Choroid plexus epithelial cell (primary cell): ENCODE measurements around the gene BRD2.
A peak's percentile ranks its signal among the peaks of the same experiment; 100 is the strongest.

Experiments used
- DNase-seq: peaks from one replicate; pipeline ENCODE4 v3.0.0-alpha.2; 2010; ENCODE audit warnings: low read depth
- H3K4me3 ChIP-seq: 2 replicates; pipeline ENCODE4 v1.5.1; 2011; ENCODE audit warnings: low read depth, mild to moderate bottlenecking, control low read depth, low read length, moderate library complexity
- TF ChIP-seq, protein P1 (sequence below): conservative IDR thresholded peaks from 2 replicates; pipeline ENCODE4 v1.5.1; 2011; ENCODE audit warnings: low read depth, mild to moderate bottlenecking, control low read depth, inconsistent platforms, low read length, moderate library complexity

BRD2 gene

DNA sequence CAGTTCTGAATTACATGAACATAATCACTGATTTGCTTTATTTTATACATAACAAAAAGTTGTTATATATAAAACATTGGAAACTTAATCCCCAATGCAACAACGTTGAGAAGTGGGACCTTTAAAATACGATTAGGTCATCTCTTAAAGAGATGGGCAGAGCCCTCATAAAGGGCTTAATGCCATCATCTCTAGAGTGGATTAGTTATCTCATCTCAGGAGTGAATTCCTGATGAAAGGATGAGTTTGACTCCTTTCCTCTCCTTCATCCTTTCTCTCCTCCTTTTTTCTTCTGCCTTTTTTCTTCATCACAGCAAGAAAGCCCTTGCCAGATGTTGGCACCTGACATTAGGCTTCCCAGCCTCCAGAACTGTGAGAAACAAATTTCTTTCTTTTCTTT is 27.1 kb downstream of the BRD2 start:
- DNase-seq: no peak
- no peak overlapping the region for H3K4me3 ChIP-seq
- TF ChIP-seq, protein P1, sequence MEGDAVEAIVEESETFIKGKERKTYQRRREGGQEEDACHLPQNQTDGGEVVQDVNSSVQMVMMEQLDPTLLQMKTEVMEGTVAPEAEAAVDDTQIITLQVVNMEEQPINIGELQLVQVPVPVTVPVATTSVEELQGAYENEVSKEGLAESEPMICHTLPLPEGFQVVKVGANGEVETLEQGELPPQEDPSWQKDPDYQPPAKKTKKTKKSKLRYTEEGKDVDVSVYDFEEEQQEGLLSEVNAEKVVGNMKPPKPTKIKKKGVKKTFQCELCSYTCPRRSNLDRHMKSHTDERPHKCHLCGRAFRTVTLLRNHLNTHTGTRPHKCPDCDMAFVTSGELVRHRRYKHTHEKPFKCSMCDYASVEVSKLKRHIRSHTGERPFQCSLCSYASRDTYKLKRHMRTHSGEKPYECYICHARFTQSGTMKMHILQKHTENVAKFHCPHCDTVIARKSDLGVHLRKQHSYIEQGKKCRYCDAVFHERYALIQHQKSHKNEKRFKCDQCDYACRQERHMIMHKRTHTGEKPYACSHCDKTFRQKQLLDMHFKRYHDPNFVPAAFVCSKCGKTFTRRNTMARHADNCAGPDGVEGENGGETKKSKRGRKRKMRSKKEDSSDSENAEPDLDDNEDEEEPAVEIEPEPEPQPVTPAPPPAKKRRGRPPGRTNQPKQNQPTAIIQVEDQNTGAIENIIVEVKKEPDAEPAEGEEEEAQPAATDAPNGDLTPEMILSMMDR: no peak

DNA sequence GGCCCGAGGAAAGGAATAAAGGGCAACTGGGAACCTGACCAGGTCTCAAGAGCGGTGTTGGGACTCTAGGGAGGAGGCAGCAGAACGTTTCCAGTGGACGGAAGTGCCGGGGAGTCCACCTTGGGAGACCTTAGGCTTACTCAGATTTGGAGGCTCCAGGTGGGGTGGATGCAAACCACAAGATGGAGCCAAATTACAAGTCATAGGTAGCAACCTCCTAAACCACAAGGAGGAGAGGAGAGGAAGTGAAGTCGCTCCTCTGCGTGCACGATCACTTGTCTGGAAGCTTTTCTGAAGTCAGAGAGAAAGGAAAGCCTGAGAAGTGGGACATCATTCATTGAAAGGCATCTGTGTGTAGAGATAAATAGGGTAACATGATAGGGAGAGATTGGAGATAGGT is 31.7 kb downstream of the BRD2 start:
- peak; percentile 56 for DNase-seq
- TF ChIP-seq, protein P1: peak; percentile 47
- no peak overlapping the region for H3K4me3 ChIP-seq

DNA sequence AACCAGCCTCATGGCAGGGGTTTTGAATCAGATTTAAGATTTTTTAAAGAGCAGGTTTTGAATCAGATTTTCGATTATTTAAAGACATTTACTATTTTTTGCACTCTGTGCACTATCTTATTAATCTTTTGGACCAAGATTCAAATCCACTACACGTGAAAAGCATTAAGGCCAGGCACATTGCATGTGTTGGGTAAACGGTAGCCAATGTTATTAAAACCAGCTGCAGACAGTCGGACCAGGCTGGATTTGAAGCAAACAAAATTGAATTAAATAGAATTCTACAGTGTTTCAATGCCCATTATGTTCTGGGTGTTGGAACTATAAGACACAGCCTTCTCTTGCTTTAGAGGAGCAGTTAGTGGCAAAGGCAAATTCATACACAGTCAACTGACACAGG is 33.3 kb downstream of the BRD2 start:
- TF ChIP-seq, protein P1: no peak
- DNase-seq: no peak

DNA sequence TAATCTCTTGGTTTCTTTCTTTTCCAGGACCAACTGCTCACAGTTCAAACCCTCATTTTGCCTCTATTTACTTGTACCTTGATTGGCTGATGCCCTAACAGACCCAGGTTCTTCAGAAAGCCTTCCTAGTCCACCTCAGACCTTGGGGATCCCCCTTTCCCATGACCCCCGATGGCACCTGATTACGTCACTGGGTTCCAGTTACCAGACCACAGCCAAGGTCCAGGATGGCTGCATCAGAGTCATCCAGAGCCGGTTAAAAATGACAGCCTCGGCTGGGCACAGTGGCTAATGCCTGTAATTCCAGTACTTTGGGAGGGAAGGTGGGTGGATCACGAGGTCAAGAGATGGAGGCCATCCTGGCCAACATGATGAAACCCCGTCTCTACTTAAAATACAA is 36.5 kb downstream of the BRD2 start:
- TF ChIP-seq, protein P1: no peak
- DNase-seq: no peak
- H3K4me3 ChIP-seq: no peak overlapping the region

More for the DNA sequence above, 33.3 kb downstream of the BRD2 start:
- H3K4me3 ChIP-seq: no peak overlapping the region

DNA sequence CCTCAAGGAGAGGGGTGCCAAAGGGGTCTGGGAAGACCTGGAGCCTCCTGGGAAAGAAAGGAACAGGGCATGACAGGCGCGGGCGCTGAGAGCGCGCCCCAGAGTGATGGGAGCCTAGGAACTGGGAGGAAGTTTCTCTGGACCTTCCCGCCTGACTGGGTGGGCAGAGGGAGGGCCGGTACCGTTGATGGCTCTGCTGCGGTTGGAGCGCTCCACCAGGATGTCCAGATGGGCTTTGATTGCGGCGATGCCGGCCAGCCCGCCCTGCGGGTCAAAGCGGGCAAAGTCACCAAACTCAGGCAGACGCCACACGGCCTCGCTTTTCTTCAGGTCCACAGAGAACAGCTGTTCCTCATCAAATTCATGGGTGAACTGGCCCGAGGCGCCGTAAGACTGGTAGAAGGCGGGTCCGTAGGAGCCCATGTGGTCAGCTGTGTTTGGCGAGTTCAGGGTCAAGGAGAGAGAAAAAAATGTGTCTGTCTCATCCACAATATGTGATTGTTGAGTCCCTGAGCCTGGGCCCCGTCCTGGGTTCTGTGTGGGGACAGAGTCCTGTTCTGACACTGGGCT is 39.5 kb downstream of the BRD2 start:
- TF ChIP-seq, protein P1: no peak
- DNase-seq: no peak

DNA sequence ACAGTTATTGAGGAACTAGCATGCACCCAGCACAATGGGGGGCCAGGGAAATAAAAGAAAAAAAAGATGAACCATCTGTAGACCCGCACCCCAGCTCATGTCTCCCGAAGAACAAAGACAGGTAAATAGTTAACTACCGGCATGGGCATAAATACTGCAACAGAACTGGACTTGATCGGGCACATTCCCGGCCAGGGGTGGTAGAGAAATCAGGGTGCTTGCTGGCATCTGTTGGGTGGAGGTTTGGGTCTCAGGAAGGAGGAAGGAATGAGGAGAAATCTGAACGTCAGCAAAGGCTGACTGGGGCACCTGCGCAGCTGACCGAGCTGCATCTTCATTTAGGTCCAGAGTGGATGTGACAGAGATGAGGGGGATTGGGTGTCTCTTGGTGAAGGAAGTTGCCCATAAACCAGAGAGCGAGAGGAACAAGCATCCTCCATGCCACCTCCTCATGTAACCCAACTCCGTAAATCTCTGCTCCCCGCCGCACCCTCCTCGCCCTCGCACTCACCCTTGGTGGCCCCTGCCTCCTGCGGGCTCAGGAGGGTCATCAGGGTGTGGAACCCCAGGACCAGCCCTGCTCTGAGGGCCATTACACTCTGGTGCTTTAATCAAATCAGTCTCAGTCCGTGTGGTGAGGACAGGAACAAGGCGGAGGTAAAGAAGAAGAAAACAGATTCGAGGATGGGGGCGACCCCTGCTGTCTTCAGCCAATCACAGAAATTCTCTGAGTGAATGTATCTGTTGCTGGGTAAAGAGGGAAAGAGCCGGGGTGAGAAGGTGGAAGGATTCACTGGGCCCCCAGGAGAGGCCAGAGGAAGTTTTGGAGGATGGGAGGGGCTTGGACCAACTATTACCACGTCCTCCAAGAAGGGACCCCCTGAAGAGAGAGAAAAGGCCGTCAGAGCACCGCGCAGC is 40.8 kb downstream of the BRD2 start, which contains the start of gene HLA-DOA:
HLA-DOA (minus strand) TSS at position 648 of the 918 bp plus-strand sequence.
- TF ChIP-seq, protein P1: no peak
- peak; percentile 52 for DNase-seq
- H3K4me3 ChIP-seq: peak within 1 kb of the TSS; percentile 33

More for the DNA sequence above, 39.5 kb downstream of the BRD2 start:
- no peak overlapping the region for H3K4me3 ChIP-seq
